Fibroblast of pulmonary artery (primary cell): ENCODE data around the gene TSHR.
A peak's percentile ranks its signal among the peaks of the same experiment; 100 is the strongest.

Source experiments
- DNase-seq: peaks from one replicate; pipeline ENCODE4 v3.0.0-alpha.2; 2010; ENCODE audit warnings: low read depth
- H3K4me3 ChIP-seq: replicated peaks from 2 replicates; pipeline ENCODE4 v1.5.1; 2011; ENCODE audit warnings: low read depth, mild to moderate bottlenecking, control low read depth, low read length, moderate library complexity
- CTCF ChIP-seq: IDR thresholded peaks from 2 replicates; pipeline ENCODE4 v1.5.1; 2011; ENCODE audit warnings: mild to moderate bottlenecking, control low read depth, low read length, inconsistent platforms; ENCODE audit errors: missing control alignments

The TSHR gene

GRCh38 chr14:81062816-81063215 lies 107.4 kb downstream of the TSHR start:
- peak; percentile 0 for DNase-seq
- H3K4me3 ChIP-seq, result no peak overlapping the region
- peak; percentile 19 for TF ChIP-seq CTCF

GRCh38 chr14:81066672-81067071 lies 111.3 kb downstream of the TSHR start:
- DNase-seq, result no peak
- no peak for TF ChIP-seq CTCF

GRCh38 chr14:81067156-81067555 lies 111.7 kb downstream of the TSHR start:
- TF ChIP-seq CTCF, result no peak
- H3K4me3 ChIP-seq, result no peak overlapping the region
- no peak for DNase-seq

More at GRCh38 chr14:81066672-81067071, 111.3 kb downstream of the TSHR start:
- no peak overlapping the region for H3K4me3 ChIP-seq

- no peak overlapping the region for H3K4me3 ChIP-seq
- TF ChIP-seq CTCF, result no peak
- no peak for DNase-seq
These were observed 112.9 kb downstream of the TSHR start for GRCh38 chr14:81068176-81068782.

GRCh38 chr14:81070511-81070910 lies 115.1 kb downstream of the TSHR start:
- TF ChIP-seq CTCF, result no peak
- no peak for DNase-seq
- no peak overlapping the region for H3K4me3 ChIP-seq

GRCh38 chr14:81085596-81085995 lies 130.2 kb downstream of the TSHR start:
- no peak for DNase-seq
- H3K4me3 ChIP-seq, result no peak overlapping the region
- TF ChIP-seq CTCF, result no peak

GRCh38 chr14:81087230-81087629 lies 131.8 kb downstream of the TSHR start:
- DNase-seq, result no peak

More at GRCh38 chr14:81087230-81087629, 131.8 kb downstream of the TSHR start:
- TF ChIP-seq CTCF, result no peak
- H3K4me3 ChIP-seq, result no peak overlapping the region
